GM19467 (cell line): ENCODE measurements around the gene NAA80.

ENCODE experiments used
- ATAC-seq: cut with Tn5 transposase; IDR thresholded peaks from one replicate; pipeline ENCODE4 v1.9.1; 2021; ENCODE audit warnings: mild to moderate bottlenecking, moderate library complexity; ENCODE audit not compliant: unreplicated experiment

The NAA80 gene

GRCh38 chr3:50298836-50299637, at the start of gene NAA80, which contains the start of gene HYAL3:
TSS of gene NAA80 (minus strand) at chr3:50299405. CDS start at chr3:50297463, 1,942 bp downstream.
TSS of gene HYAL3 (minus strand) at chr3:50299405. CDS start at chr3:50295602, 3,803 bp downstream.
- ATAC-seq, result peak; percentile 77

GRCh38 chr3:50347187-50347813, 48.1 kb upstream of the NAA80 start:
- ATAC-seq, result no peak

- ATAC-seq, result no peak
These were observed 46.5 kb upstream of the NAA80 start, which contains the start of gene ZMYND10 for GRCh38 chr3:50345586-50346234. TSS of gene ZMYND10 (minus strand) at chr3:50345732. CDS start at chr3:50345579, 153 bp downstream.

- ATAC-seq, result no peak
These were observed 45.8 kb upstream of the NAA80 start for GRCh38 chr3:50345008-50345407.

GRCh38 chr3:50342813-50343633, 43.8 kb upstream of the NAA80 start:
- no peak for ATAC-seq

GRCh38 chr3:50341996-50342650, 42.9 kb upstream of the NAA80 start:
- ATAC-seq, result no peak

GRCh38 chr3:50341537-50341936, 42.3 kb upstream of the NAA80 start:
- no peak for ATAC-seq

- no peak for ATAC-seq
These were observed 41.5 kb upstream of the NAA80 start, which contains the start of gene RASSF1 for GRCh38 chr3:50340448-50341329. TSS of gene RASSF1 (minus strand) at chr3:50340836. CDS start at chr3:50340805, 31 bp downstream.

- ATAC-seq, result no peak
These were observed 40.9 kb upstream of the NAA80 start for GRCh38 chr3:50340147-50340447.

GRCh38 chr3:50339485-50340146, 40.4 kb upstream of the NAA80 start:
- no peak for ATAC-seq

GRCh38 chr3:50338965-50339364, 39.8 kb upstream of the NAA80 start:
- no peak for ATAC-seq

- peak; percentile 68 for ATAC-seq
These were observed 38.1 kb upstream of the NAA80 start for GRCh38 chr3:50337175-50337861.

GRCh38 chr3:50336452-50337174, 37.4 kb upstream of the NAA80 start:
- peak; percentile 32 for ATAC-seq

GRCh38 chr3:50334339-50335075, 35.3 kb upstream of the NAA80 start:
- ATAC-seq, result no peak

GRCh38 chr3:50333744-50334328, 34.6 kb upstream of the NAA80 start:
- no peak for ATAC-seq

GRCh38 chr3:50331364-50331907, 32.2 kb upstream of the NAA80 start:
- ATAC-seq, result no peak
